CD14-positive monocyte (primary cell): ENCODE data around the gene MSI2. TPM values are rescaled to one million over a fixed set of nuclear protein-coding genes. Genes with fewer than 3 reads are reported as not detected.
"Not testable (repeated sequence)": the region's sequence is repeated elsewhere in the genome, so short reads cannot be mapped to it uniquely, and the experiment has no call there.

Source experiments
- DNase-seq, 3 donors: peaks; one replicate each; pipeline ENCODE4 v3.0.0-alpha.2; 2011 to 2022
- H2AFZ ChIP-seq: 2 replicates; pipeline ENCODE4 v1.6.0; 2012; ENCODE audit warnings: mild to moderate bottlenecking, low read depth, low read length, inconsistent platforms; ENCODE audit not compliant: insufficient read depth, poor library complexity, severe bottlenecking
- H3K27ac ChIP-seq, 2 donors: 1 replicate in 1 of 2; 2 replicates in 1 of 2; pipeline ENCODE4 v1.5.1; 2012 to 2013; ENCODE audit warnings: low read length in 2 of 2, control low read depth in 1 of 2, inconsistent platforms in 1 of 2, low read depth in 1 of 2, mild to moderate bottlenecking in 1 of 2
- H3K27me3 ChIP-seq, 2 donors: one replicate each; pipeline versions ENCODE4 v1.6.0 to v1.6.1; 2011 to 2013; ENCODE audit warnings: low read length in 2 of 2; ENCODE audit not compliant: control insufficient read depth in 2 of 2, insufficient read depth in 2 of 2
- H3K36me3 ChIP-seq, 2 donors: replicated peaks in 1 of 2; 1 replicate in 1 of 2; 2 replicates in 1 of 2; pipeline versions ENCODE4 v1.5.1 to v1.6.1; 2012 to 2013; ENCODE audit warnings: low read length in 2 of 2, control low read depth in 1 of 2, inconsistent platforms in 1 of 2, mild to moderate bottlenecking in 1 of 2; ENCODE audit not compliant: insufficient read depth in 2 of 2, control insufficient read depth in 1 of 2
- H3K4me1 ChIP-seq, 2 donors: 1 replicate in 1 of 2; 2 replicates in 1 of 2; pipeline versions ENCODE4 v1.5.1 to v1.6.1; 2012 to 2013; ENCODE audit warnings: low read length in 2 of 2, control low read depth in 1 of 2, inconsistent platforms in 1 of 2, mild to moderate bottlenecking in 1 of 2, moderate library complexity in 1 of 2; ENCODE audit not compliant: insufficient read depth in 2 of 2, control insufficient read depth in 1 of 2
- H3K4me2 ChIP-seq: replicated peaks from 2 replicates; pipeline ENCODE3; 2012; ENCODE audit warnings: low read length, moderate library complexity, mild to moderate bottlenecking; ENCODE audit not compliant: poor library complexity, severe bottlenecking; ENCODE audit errors: extremely low read depth
- H3K4me3 ChIP-seq, 3 experiments: fragments of 200-600 bp in 1 of 3; sonication (generic) in 1 of 3; replicated peaks in 1 of 3; 1 replicate in 2 of 3; 2 replicates in 1 of 3; pipeline ENCODE4 v1.5.1; 2011 to 2013; ENCODE audit warnings: low read length in 3 of 3, mild to moderate bottlenecking in 3 of 3, control low read depth in 2 of 3, low read depth in 2 of 3, inconsistent platforms in 1 of 3, moderate library complexity in 1 of 3
- H3K79me2 ChIP-seq: 2 replicates; pipeline ENCODE4 v1.6.0; 2012; ENCODE audit warnings: mild to moderate bottlenecking, control low read depth, inconsistent platforms, low read length, moderate library complexity; ENCODE audit not compliant: insufficient read depth
- H3K9ac ChIP-seq: 2 replicates; pipeline ENCODE4 v1.6.0; 2017; ENCODE audit warnings: low read length, mild to moderate bottlenecking; ENCODE audit not compliant: insufficient read depth, poor library complexity, severe bottlenecking
- H3K9me3 ChIP-seq, 2 donors: replicated peaks in 1 of 2; 1 replicate in 1 of 2; 2 replicates in 1 of 2; pipeline versions ENCODE4 v1.5.1 to v1.6.1; 2012 to 2013; ENCODE audit warnings: low read length in 2 of 2, control low read depth in 1 of 2; ENCODE audit not compliant: control insufficient read depth in 1 of 2, insufficient read depth in 1 of 2
- H4K20me1 ChIP-seq: 2 replicates; pipeline ENCODE4 v1.6.0; 2012; ENCODE audit warnings: mild to moderate bottlenecking, low read length, control low read depth, moderate library complexity; ENCODE audit not compliant: insufficient read depth
- H3K27ac Mint-ChIP-seq, 7 donors: one replicate each; pipeline ENCODE4 v1.8.0; 2020; ENCODE audit warnings: mild to moderate bottlenecking in 7 of 7, mixed read lengths in 7 of 7, moderate library complexity in 6 of 7, inconsistent platforms in 2 of 7
- H3K27me3 Mint-ChIP-seq, 3 donors: one replicate each; pipeline ENCODE4 v1.8.0; 2021 to 2022; ENCODE audit warnings: low read depth in 3 of 3, mild to moderate bottlenecking in 3 of 3, mixed read lengths in 3 of 3, moderate library complexity in 3 of 3, inconsistent platforms in 1 of 3
- H3K36me3 Mint-ChIP-seq, 2 donors: one replicate each; pipeline ENCODE4 v1.8.0; 2020; ENCODE audit warnings: mixed read lengths in 2 of 2, inconsistent platforms in 1 of 2, mild to moderate bottlenecking in 1 of 2
- H3K4me1 Mint-ChIP-seq: one replicate; pipeline ENCODE4 v1.8.0; 2020; ENCODE audit warnings: mild to moderate bottlenecking, mixed read lengths
- H3K4me3 Mint-ChIP-seq, 2 donors: one replicate each; pipeline ENCODE4 v1.8.0; 2020; ENCODE audit warnings: mild to moderate bottlenecking in 2 of 2, mixed read lengths in 2 of 2, moderate library complexity in 1 of 2
- H3K9me3 Mint-ChIP-seq, 7 donors: one replicate each; pipeline ENCODE4 v1.8.0; 2020 to 2022; ENCODE audit warnings: mixed read lengths in 7 of 7, mild to moderate bottlenecking in 6 of 7, moderate library complexity in 6 of 7, inconsistent platforms in 2 of 7
- WGBS: methylation state at CpG from one replicate; pipeline ENCODE4 v1.1.5; 2013; ENCODE audit warnings: missing lambda C conversion rate; ENCODE audit not compliant: insufficient coverage; 5-methylcytosine and 5-hydroxymethylcytosine counted together
- intact Hi-C, 2 donors: fragments of 100-400 bp; cut with micrococcal nuclease; formaldehyde crosslinking; loops; one replicate each; pipeline versions ENCODE4 v1.15.0 to v1.15.1; 2023
- polyA plus RNA-seq, 3 donors: library from polyadenylated mRNA; depleted of rRNA in 1 of 3; unstranded in 2 of 3; stranded (reverse) in 1 of 3; fragments of 300-500 nt in 2 of 3; fragments of >200 nt in 1 of 3; fragmentation: Illumina TruSeq in 2 of 3; gene quantifications; 1 replicate in 2 of 3; 2 replicates in 1 of 3; pipeline ENCODE4 v1.2.3, GENCODE V29; 2012 to 2021
- TF ChIP-seq, protein P1 (sequence below): fragments of 200-600 bp; IDR thresholded peaks from one replicate; pipeline ENCODE4 v1.8.0; 2022; ENCODE audit warnings: antibody characterized with exemption, mild to moderate bottlenecking

The MSI2 gene
- polyA plus RNA-seq, 3 donors: 0.20 to 6.6 (median 0.37) TPM

DNA sequence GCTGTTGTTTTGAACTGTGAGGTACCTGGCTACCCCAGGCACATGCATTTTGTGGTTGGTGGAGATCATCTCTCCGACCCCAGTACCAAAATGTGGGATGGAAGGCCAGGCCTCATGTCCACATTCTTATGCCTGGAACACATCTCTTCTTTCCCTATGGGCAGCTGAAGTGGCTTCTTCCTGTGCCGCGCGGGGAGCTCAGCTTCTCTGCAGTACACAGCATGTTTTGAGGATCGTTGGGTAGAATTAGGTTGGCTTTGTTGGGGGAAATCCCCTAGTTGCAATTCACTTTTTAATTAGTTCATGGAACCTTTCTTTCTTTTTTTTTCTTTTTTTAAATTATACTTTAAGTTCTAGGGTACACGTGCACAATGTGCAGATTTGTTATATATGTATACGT, 242.1 kb downstream of the MSI2 start:
- H3K4me1 Mint-ChIP-seq: peaks cover 22% of the 10 kb centered on the region
- TF ChIP-seq, protein P1, sequence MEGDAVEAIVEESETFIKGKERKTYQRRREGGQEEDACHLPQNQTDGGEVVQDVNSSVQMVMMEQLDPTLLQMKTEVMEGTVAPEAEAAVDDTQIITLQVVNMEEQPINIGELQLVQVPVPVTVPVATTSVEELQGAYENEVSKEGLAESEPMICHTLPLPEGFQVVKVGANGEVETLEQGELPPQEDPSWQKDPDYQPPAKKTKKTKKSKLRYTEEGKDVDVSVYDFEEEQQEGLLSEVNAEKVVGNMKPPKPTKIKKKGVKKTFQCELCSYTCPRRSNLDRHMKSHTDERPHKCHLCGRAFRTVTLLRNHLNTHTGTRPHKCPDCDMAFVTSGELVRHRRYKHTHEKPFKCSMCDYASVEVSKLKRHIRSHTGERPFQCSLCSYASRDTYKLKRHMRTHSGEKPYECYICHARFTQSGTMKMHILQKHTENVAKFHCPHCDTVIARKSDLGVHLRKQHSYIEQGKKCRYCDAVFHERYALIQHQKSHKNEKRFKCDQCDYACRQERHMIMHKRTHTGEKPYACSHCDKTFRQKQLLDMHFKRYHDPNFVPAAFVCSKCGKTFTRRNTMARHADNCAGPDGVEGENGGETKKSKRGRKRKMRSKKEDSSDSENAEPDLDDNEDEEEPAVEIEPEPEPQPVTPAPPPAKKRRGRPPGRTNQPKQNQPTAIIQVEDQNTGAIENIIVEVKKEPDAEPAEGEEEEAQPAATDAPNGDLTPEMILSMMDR: no peak
- Histone ChIP-seq H3K79me2 (no peaks in the 10 kb centered on the region), H3K4me2 (no peak overlapping the region), H3K4me1 (peaks cover 10 to 14% of the 10 kb centered on the region in 2 donors), H3K27ac (no peak overlapping the region), H3K36me3 (no peaks in the 10 kb centered on the region), H3K9me3 (no peaks in the 10 kb centered on the region), H3K27me3 (no peaks in the 10 kb centered on the region), H3K9ac (no peak overlapping the region), H4K20me1 (peaks cover 3% of the 10 kb centered on the region), H2AFZ (no peak overlapping the region), H3K4me3 (no peak overlapping the region)
- no peaks in the 10 kb centered on the region for H3K27me3 Mint-ChIP-seq
- DNase-seq: no peak
- intact Hi-C loops: no loop called here
- H3K36me3 Mint-ChIP-seq: no peaks in the 10 kb centered on the region
- no peak overlapping the region for H3K27ac Mint-ChIP-seq
- peaks cover 0 to 1% (median 0%) of the 10 kb centered on the region in 7 donors for H3K9me3 Mint-ChIP-seq
- no CpG with 5 or more reads among the region's 7 CpGs for WGBS
- H3K4me3 Mint-ChIP-seq: no peak overlapping the region

DNA sequence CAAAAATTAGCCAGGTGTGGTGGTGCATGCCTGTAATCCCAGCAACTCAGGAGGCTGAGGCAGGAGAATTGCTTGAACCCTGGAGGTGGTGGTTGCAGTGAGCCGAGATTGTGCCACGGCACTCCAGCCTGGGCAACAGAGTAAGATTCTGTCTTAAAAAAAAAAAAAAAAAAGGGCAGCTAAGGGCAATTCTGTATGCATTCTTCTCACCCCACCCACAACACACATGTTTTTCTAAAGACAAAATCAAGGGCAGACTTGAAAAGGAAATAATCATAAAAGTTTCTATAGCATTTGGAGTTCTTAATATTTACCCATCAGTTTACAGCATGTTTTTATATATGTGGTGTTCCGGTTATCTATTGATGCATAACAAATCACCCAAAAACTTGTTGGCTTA, 242.9 kb downstream of the MSI2 start:
- H3K27ac ChIP-seq, H2AFZ ChIP-seq, H3K36me3 Mint-ChIP-seq, intact Hi-C loops, H3K27me3 Mint-ChIP-seq, H3K4me3 Mint-ChIP-seq, H3K4me3 ChIP-seq, H3K36me3 ChIP-seq, H3K27ac Mint-ChIP-seq, H3K9me3 Mint-ChIP-seq, H3K79me2 ChIP-seq, H3K4me2 ChIP-seq, DNase-seq, H4K20me1 ChIP-seq, H3K27me3 ChIP-seq, H3K9ac ChIP-seq, H3K9me3 ChIP-seq: not testable (repeated sequence)
- H3K4me1 ChIP-seq: peaks cover 7 to 11% of the 10 kb centered on the region in 2 donors
- H3K4me1 Mint-ChIP-seq: peaks cover 17% of the 10 kb centered on the region
- no CpG with 5 or more reads among the region's 3 CpGs for WGBS
